GM12872 (cell line): Measurements from ENCODE around the gene CAMSAP3.

Source experiments
- TF ChIP-seq, protein P1 (sequence below): IDR thresholded peaks from 3 replicates; pipeline ENCODE4 v1.5.1; 2011; ENCODE audit warnings: low read depth, mild to moderate bottlenecking, low read length, moderate library complexity; ENCODE audit not compliant: insufficient read depth

The CAMSAP3 gene

GRCh38 chr19:7643031-7643415 lies 47.4 kb downstream of the CAMSAP3 start:
- TF ChIP-seq, protein P1, sequence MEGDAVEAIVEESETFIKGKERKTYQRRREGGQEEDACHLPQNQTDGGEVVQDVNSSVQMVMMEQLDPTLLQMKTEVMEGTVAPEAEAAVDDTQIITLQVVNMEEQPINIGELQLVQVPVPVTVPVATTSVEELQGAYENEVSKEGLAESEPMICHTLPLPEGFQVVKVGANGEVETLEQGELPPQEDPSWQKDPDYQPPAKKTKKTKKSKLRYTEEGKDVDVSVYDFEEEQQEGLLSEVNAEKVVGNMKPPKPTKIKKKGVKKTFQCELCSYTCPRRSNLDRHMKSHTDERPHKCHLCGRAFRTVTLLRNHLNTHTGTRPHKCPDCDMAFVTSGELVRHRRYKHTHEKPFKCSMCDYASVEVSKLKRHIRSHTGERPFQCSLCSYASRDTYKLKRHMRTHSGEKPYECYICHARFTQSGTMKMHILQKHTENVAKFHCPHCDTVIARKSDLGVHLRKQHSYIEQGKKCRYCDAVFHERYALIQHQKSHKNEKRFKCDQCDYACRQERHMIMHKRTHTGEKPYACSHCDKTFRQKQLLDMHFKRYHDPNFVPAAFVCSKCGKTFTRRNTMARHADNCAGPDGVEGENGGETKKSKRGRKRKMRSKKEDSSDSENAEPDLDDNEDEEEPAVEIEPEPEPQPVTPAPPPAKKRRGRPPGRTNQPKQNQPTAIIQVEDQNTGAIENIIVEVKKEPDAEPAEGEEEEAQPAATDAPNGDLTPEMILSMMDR: no peak

- TF ChIP-seq, protein P1: no peak
Measured at GRCh38 chr19:7644550-7644877, 48.9 kb downstream of the CAMSAP3 start.

- TF ChIP-seq, protein P1: no peak
Measured at GRCh38 chr19:7645163-7645562, 49.5 kb downstream of the CAMSAP3 start.

- TF ChIP-seq, protein P1: no peak
Measured at GRCh38 chr19:7645656-7646425, 50.2 kb downstream of the CAMSAP3 start.

GRCh38 chr19:7646426-7646700 lies 50.7 kb downstream of the CAMSAP3 start:
- TF ChIP-seq, protein P1: no peak

DNA sequence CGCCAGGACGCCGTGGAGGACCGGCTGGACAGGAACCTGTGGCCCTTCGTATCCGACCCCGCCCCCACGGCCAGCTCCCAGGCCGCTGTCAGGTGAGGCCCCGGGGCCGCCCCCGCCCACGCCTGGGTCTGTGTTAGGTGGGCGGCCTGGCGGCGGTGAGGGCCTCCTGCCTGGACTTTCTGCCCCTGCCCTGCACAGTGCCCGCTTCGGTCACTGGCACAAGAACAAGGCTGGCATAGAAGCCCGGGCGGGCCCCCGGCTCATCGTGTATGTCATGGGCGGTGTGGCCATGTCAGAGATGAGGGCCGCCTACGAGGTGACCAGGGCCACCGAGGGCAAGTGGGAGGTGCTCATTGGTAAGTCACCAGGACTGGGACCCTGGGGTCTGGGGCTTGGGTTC lies 51.5 kb downstream of the CAMSAP3 start:
- TF ChIP-seq, protein P1: no peak

DNA sequence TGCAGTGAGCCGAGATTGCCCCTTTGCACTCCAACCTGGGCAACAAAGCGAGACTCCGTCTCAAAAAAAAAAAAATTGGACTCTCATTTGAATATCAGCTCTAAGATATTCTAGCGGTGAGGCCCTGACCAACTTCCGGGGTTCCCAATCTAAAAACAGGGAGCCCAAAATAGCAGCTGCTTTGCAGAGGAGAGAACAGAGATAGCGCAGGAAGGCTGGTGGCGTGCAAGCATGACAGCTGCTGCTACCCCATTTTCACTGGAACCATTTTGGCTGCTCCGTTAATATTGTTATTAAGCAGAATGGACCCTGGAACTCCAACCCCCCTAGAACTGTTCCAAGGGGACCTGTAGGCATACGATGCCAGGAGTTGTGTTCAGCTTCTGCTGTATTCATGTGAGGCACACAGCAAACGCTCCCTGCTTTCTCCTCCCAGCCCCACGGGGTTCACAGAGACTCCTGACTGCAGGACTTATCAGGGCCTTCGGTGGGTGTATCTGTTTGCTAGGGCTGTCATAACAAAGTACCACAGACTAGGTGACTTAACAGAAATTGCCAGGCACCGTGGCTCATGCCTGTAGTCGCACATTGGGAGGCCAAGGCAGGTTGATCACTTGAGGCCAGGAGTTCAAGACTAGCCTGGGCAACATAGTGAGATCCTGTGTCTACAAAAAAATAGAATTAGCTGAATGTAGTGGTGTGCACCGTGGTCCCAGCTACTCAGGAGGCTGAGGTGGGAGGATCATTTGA lies 52.8 kb downstream of the CAMSAP3 start:
- TF ChIP-seq, protein P1: no peak
